Measurements from ENCODE around the gene MED10. TPM values are rescaled to one million over a fixed set of nuclear protein-coding genes. Genes with fewer than 3 reads are reported as not detected.

The MED10 gene
- total RNA-seq, 2 experiments from 2014 or later, result 48.5 to 48.8 TPM

DNA sequence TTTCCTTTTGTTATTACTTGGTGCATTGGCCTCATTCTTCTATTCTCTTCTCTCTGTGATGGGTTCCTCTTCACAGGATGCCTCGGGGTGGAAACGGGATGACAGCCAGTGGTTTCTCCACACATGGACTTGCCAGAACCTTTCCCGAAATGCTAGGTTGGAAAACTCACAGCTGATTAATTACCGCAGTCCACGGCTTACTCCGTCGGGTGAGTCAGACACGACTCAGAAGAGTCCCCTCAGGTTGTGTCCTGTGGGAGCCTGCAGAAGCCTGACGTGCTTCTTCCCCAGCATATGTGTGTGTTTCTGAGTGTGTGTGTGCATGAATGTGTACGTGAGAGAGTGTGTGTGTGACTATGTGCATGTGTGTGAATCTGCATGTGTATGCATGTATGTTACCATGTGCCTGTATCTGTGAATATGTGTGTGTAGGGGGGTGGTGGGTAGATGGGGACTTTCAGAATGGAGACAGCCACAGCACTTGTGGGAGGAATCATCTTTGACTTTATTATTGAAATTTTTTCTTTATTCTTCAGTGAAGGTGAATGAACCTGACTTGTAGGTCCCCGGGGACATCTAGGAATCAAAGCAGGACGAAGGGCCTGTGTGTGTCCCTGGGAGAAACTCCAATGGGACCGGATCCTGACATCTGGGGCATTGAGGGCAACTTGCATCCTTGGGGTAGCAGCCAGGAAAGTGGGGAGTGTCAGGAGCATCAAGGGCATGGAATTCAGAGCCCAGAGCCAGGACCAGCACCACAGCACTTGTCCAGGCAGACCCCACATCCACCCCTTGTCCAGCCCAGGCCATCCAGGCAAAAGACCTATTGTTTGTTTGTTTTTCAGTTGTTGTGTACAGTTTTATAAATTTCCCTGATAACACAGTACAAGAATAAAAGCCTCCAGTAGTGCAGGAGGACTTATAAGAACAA lies 21.9 kb upstream of the MED10 start:
- intact Hi-C loops (cut with micrococcal nuclease), result no loop called here
- H3K4me3 Mint-ChIP-seq, result no peak overlapping the region
- DNase-seq (no peak), ATAC-seq (no peak)
- H3K27me3 Mint-ChIP-seq, result peaks cover 14% of the 10 kb centered on the region
- H3K27ac Mint-ChIP-seq, result no peak overlapping the region
- TF ChIP-seq CTCF (IDR thresholded peaks at IDR 0.05), result no peak
- H3K4me1 Mint-ChIP-seq (ENCODE audit: low read depth), result no peaks in the 10 kb centered on the region
- no peaks in the 10 kb centered on the region for H3K36me3 Mint-ChIP-seq (ENCODE audit: low read depth)
- ChIA-PET POLR2A (no interaction called here), CTCF (no interaction called here)
- no peaks in the 10 kb centered on the region for H3K9me3 Mint-ChIP-seq

GRCh38 chr5:6398570-6399230 lies 20.4 kb upstream of the MED10 start:
- H3K27ac Mint-ChIP-seq, result no peak overlapping the region
- intact Hi-C loops (cut with micrococcal nuclease), result no loop called here
- ATAC-seq (no peak), DNase-seq (no peak)
- ChIA-PET POLR2A (no interaction called here), CTCF (no interaction called here)
- H3K27me3 Mint-ChIP-seq, result peaks cover 16% of the 10 kb centered on the region
- H3K4me1 Mint-ChIP-seq (ENCODE audit: low read depth), result no peaks in the 10 kb centered on the region
- no peaks in the 10 kb centered on the region for H3K36me3 Mint-ChIP-seq (ENCODE audit: low read depth)
- no peaks in the 10 kb centered on the region for H3K9me3 Mint-ChIP-seq
- no peak for TF ChIP-seq CTCF (IDR thresholded peaks at IDR 0.05)
- H3K4me3 Mint-ChIP-seq, result no peak overlapping the region

- intact Hi-C loops (cut with micrococcal nuclease), result no loop called here
- no peak for ATAC-seq
- TF ChIP-seq CTCF (IDR thresholded peaks at IDR 0.05), result no peak
Measured at GRCh38 chr5:6397536-6398269, 19.4 kb upstream of the MED10 start.

GRCh38 chr5:6396836-6397535 lies 18.6 kb upstream of the MED10 start:
- no peak for DNase-seq
- no peak for TF ChIP-seq CTCF (IDR thresholded peaks at IDR 0.05)
- Mint-ChIP-seq H3K27me3 (peaks cover 19% of the 10 kb centered on the region), H3K27ac (no peak overlapping the region), H3K4me1 (ENCODE audit: low read depth) (no peaks in the 10 kb centered on the region), H3K36me3 (ENCODE audit: low read depth) (no peaks in the 10 kb centered on the region), H3K9me3 (no peaks in the 10 kb centered on the region), H3K4me3 (no peak overlapping the region)
- POLR2A ChIA-PET, result no interaction called here
- CTCF ChIA-PET, result no interaction called here
- ATAC-seq, result no peak
- intact Hi-C loops (cut with micrococcal nuclease), result no loop called here

More at GRCh38 chr5:6397536-6398269, 19.4 kb upstream of the MED10 start:
- Mint-ChIP-seq H3K4me1 (ENCODE audit: low read depth) (no peaks in the 10 kb centered on the region), H3K27me3 (peaks cover 18% of the 10 kb centered on the region), H3K27ac (no peak overlapping the region), H3K4me3 (no peak overlapping the region), H3K9me3 (no peaks in the 10 kb centered on the region), H3K36me3 (ENCODE audit: low read depth) (no peaks in the 10 kb centered on the region)
- CTCF ChIA-PET, result no interaction called here
- POLR2A ChIA-PET, result no interaction called here
- no peak for DNase-seq
